K562 (cell line): Measurements from ENCODE around the gene SLC26A6. TPM values are rescaled to one million over a fixed set of nuclear protein-coding genes. Genes with fewer than 3 reads are reported as not detected.

Experiments used
- ATAC-seq: fragments of 200-7000 bp; cut with Tn5 transposase; 3 replicates; pipeline ENCODE4 v1.9.1; 2020; ENCODE audit warnings: moderate library complexity
- BruUV-seq: library from RNA; stranded (reverse); fragments of 400-500 nt; replicated peaks from 2 replicates; lab custom pipeline; 2021; lab: Mats Ljungman, UMichigan
- CTCF ChIA-PET: fragments of 300-600 bp; formaldehyde crosslinking; extraction: SDS; loops from one replicate; lab custom pipeline; 2021; ENCODE audit warnings: low intra/inter-chr PET ratio; lab: Yijun Ruan, JAX
- POLR2A ChIA-PET: fragments of 300-600, 350-650 bp; sonication (Branson Sonifier 250); formaldehyde crosslinking; extraction: SDS; loops from one replicate; lab custom pipeline; 2021; ENCODE audit warnings: antibody characterized with exemption, inconsistent platforms; lab: Yijun Ruan, JAX
- DNase-seq, 4 experiments: peaks; one replicate each; pipeline versions ENCODE4 v3.0.0 to v3.0.0-alpha.2; 2011 to 2018; ENCODE audit warnings: low spot score in 3 of 4, mixed read lengths in 3 of 4; ENCODE audit errors: extremely low read depth in 1 of 4
- FAIRE-seq: peaks from 2 replicates; lab custom pipeline; 2011; peaks lifted over from hg19 to GRCh38; lab: Jason Lieb, UNC
- H2AFZ ChIP-seq: 2 replicates; pipeline ENCODE4 v1.6.0; 2011; ENCODE audit warnings: low read depth, low read length, control low read depth, inconsistent platforms
- H3K27ac ChIP-seq: fragments of 200-600 bp; 3 replicates; pipeline ENCODE4 v1.8.0; 2011; ENCODE audit warnings: low read depth, mild to moderate bottlenecking, control low read depth, inconsistent platforms, low read length, moderate library complexity, mixed read lengths; ENCODE audit errors: extremely low read depth
- H3K27me3 ChIP-seq, 2 experiments: fragments of 300-600 bp in 1 of 2; 2 replicates in 1 of 2; 3 replicates in 1 of 2; pipeline versions ENCODE4 v1.6.0 to v1.8.0; 2011; ENCODE audit warnings: inconsistent platforms in 2 of 2, low read length in 2 of 2, mild to moderate bottlenecking in 1 of 2, mixed read lengths in 1 of 2, moderate library complexity in 1 of 2; ENCODE audit not compliant: control insufficient read depth in 2 of 2, insufficient read depth in 2 of 2
- H3K36me3 ChIP-seq: fragments of 300-600 bp; 3 replicates; pipeline ENCODE4 v1.8.0; 2011; ENCODE audit warnings: mild to moderate bottlenecking, low read length, inconsistent platforms; ENCODE audit not compliant: control insufficient read depth, insufficient read depth
- H3K4me1 ChIP-seq, 2 experiments: fragments of 200-600 bp in 1 of 2; replicated peaks in 1 of 2; 2 replicates in 1 of 2; 3 replicates in 1 of 2; pipeline versions ENCODE4 v1.5.1 to v1.8.0; 2011; ENCODE audit warnings: inconsistent platforms in 2 of 2, low read length in 2 of 2, mild to moderate bottlenecking in 1 of 2, mixed read lengths in 1 of 2, moderate library complexity in 1 of 2; ENCODE audit not compliant: control insufficient read depth in 2 of 2, insufficient read depth in 2 of 2
- H3K4me2 ChIP-seq: 2 replicates; pipeline ENCODE4 v1.6.1; 2011; ENCODE audit warnings: low read length, control low read depth, inconsistent platforms, mixed read lengths; ENCODE audit not compliant: insufficient read depth
- H3K4me3 ChIP-seq: fragments of 200-600 bp; sonication (generic), shearing (Covaris generic); 2 replicates; pipeline ENCODE4 v1.5.1; 2016; ENCODE audit warnings: control low read depth, inconsistent platforms
- H3K79me2 ChIP-seq: fragments of 200-600 bp; 3 replicates; pipeline ENCODE4 v1.8.0; 2011; ENCODE audit warnings: low read length, inconsistent platforms; ENCODE audit not compliant: control insufficient read depth, insufficient read depth
- H3K9ac ChIP-seq, 2 experiments: 2 replicates each; pipeline versions ENCODE4 v1.6.0 to v1.6.1; 2011; ENCODE audit warnings: low read depth in 2 of 2, low read length in 2 of 2, control low read depth in 1 of 2, inconsistent platforms in 1 of 2, mild to moderate bottlenecking in 1 of 2, mixed read lengths in 1 of 2; ENCODE audit not compliant: insufficient read depth in 1 of 2
- H3K9me1 ChIP-seq: one replicate; pipeline ENCODE4 v1.6.0; 2011; ENCODE audit warnings: inconsistent platforms, mild to moderate bottlenecking, low read length, moderate library complexity; ENCODE audit not compliant: control insufficient read depth, insufficient read depth
- H3K9me3 ChIP-seq: replicated peaks from 2 replicates; pipeline ENCODE4 v1.5.1; 2011; ENCODE audit warnings: low read depth, low read length, inconsistent platforms; ENCODE audit not compliant: control insufficient read depth, insufficient read depth
- H4K20me1 ChIP-seq: replicated peaks from 2 replicates; pipeline ENCODE4 v1.6.1; 2011; ENCODE audit warnings: low read length, inconsistent platforms, mixed read lengths; ENCODE audit not compliant: control insufficient read depth, insufficient read depth
- EZH2 ChIP-seq: IDR thresholded peaks from 2 replicates; pipeline ENCODE4 v1.6.1; 2012; ENCODE audit warnings: low read depth, mild to moderate bottlenecking, inconsistent platforms, low read length, borderline replicate concordance
- ILF3 ChIP-seq: fragments of 450-650 bp; IDR thresholded peaks from 2 replicates; pipeline ENCODE4 v1.6.1; 2018; ENCODE audit warnings: antibody characterized with exemption, mild to moderate bottlenecking, moderate library complexity, borderline replicate concordance
- MCM3 ChIP-seq: fragments of 450-650 bp; IDR thresholded peaks from 2 replicates; pipeline ENCODE4 v1.6.1; 2016
- MEIS2 ChIP-seq: fragments of 450-650 bp; IDR thresholded peaks from 2 replicates; pipeline ENCODE4 v1.6.1; 2014; ENCODE audit warnings: mild to moderate bottlenecking; ENCODE audit not compliant: partially characterized antibody
- XRCC3 ChIP-seq: fragments of 450-650 bp; IDR thresholded peaks from 2 replicates; pipeline ENCODE4 v1.6.1; 2017; ENCODE audit warnings: mild to moderate bottlenecking, moderate library complexity
- ZNF24 ChIP-seq: fragments of 450-650 bp; IDR thresholded peaks from 2 replicates; pipeline ENCODE4 v1.6.1; 2016
- WGBS: fragments of 100-300 bp; shearing (Covaris generic); methylation state at CpG from one replicate; pipeline ENCODE4 v1.1.6; 2016; ENCODE audit warnings: low coverage, mixed read lengths; ENCODE audit not compliant: insufficient coverage; ENCODE audit errors: missing lambda C conversion rate; 5-methylcytosine and 5-hydroxymethylcytosine counted together
- in situ Hi-C: fragments of 300-500 bp; cut with MboI; formaldehyde crosslinking; loops from 4 replicates; pipeline ENCODE4 v1.15.0; 2018; ENCODE audit warnings: inconsistent platforms, mixed read lengths
- intact Hi-C: fragments of 100-400 bp; cut with micrococcal nuclease; formaldehyde crosslinking; loops from 2 replicates; pipeline ENCODE4 v1.14.2; 2022
- polyA plus RNA-seq, 8 experiments: library from polyadenylated mRNA; depleted of rRNA in 4 of 8; stranded (reverse) in 5 of 8; unstranded in 3 of 8; fragments of >200 nt; fragmentation: Nextera tagmentation in 2 of 8; fragmentation: Illumina TruSeq in 1 of 8; extraction: Ambion mirVana in 2 of 8; extraction: Trizol in 1 of 8; gene quantifications; 2 replicates each; pipeline versions ENCODE4 v1.2.1 to v1.2.3, GENCODE V29; 2011 to 2014; ENCODE audit warnings: inconsistent platforms in 1 of 8, missing spikeins in 1 of 8
- total RNA-seq, 7 experiments: library from RNA; depleted of rRNA in 6 of 7; stranded (reverse); fragments of >200 nt in 6 of 7; fragmentation: Illumina TruSeq in 2 of 7; extraction: Trizol in 2 of 7; gene quantifications; 2 replicates each; pipeline versions ENCODE4 v1.2.1 to v1.2.3, GENCODE V29; 2011 to 2021; ENCODE audit warnings: low replicate concordance in 1 of 7
- TF ChIP-seq, protein P1 (sequence below): IDR thresholded peaks from 2 replicates; pipeline ENCODE4 v1.6.1; 2012; ENCODE audit warnings: low read depth, low read length, improper control_type of control experiment, borderline replicate concordance
- TF ChIP-seq, protein P2 (sequence below): fragments of 250-450 bp; sonication (Bioruptor Pico); IDR thresholded peaks from 2 replicates; pipeline ENCODE4 v1.4.0; 2020
- TF ChIP-seq, protein P3 (sequence below): sonication (generic); formaldehyde crosslinking; IDR thresholded peaks from 2 replicates; pipeline ENCODE4 v1.8.0; 2022; ENCODE audit warnings: missing genetic modification reagents, mild to moderate bottlenecking, borderline replicate concordance
- TF ChIP-seq, protein P4 (sequence below): sonication (generic); formaldehyde crosslinking; IDR thresholded peaks from 2 replicates; pipeline ENCODE4 v1.8.0; 2023; ENCODE audit warnings: mild to moderate bottlenecking, missing genetic modification reagents
- TF ChIP-seq, protein P5 (sequence below), 2 experiments: fragments of 450-650 bp in 1 of 2; sonication (generic) in 1 of 2; formaldehyde crosslinking in 1 of 2; IDR thresholded peaks in 1 of 2; conservative IDR thresholded peaks in 1 of 2; 2 replicates each; pipeline versions ENCODE4 v1.6.1 to v1.8.1; 2016 to 2023; ENCODE audit warnings: mild to moderate bottlenecking in 2 of 2, moderate library complexity in 2 of 2, inconsistent platforms in 1 of 2, missing genetic modification reagents in 1 of 2
- TF ChIP-seq, protein P6 (sequence below): sonication (generic); formaldehyde crosslinking; IDR thresholded peaks from 2 replicates; pipeline ENCODE4 v1.9.0; 2022; ENCODE audit warnings: mild to moderate bottlenecking, missing genetic modification reagents

Gene SLC26A6
- total and polyA plus RNA-seq, 9 of the 15 experiments (the other 6 are each of a cell fraction or from before 2014, with no cell fraction given) = 2.1 to 27.2 (median 14.8) TPM

DNA sequence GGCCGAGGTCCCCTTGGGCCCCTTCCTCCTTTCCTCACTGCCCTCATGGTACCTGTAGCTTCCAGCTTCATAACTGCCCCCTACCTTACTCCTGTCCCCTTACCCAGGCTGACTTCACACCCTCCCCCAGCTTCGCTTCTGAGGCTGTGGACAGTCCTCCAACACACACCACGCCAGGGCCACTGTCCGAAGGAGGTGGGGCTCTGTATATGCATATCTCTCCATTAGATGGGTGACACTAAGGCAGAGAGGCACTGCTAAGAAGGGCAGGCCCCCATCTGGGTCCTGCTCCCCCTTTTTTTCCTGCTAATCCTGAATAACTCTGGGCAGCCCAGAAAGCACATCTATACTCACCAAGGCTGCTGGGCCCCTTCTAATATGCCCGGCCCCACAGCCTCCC, 39.1 kb downstream of the SLC26A6 start:
- Histone ChIP-seq H3K9ac (no peak overlapping the region), H3K4me3 (no peak overlapping the region), H3K9me3 (no peaks in the 10 kb centered on the region), H3K9me1 (no peaks in the 10 kb centered on the region), H3K36me3 (peaks cover 39% of the 10 kb centered on the region; the same call in 2 of the 3 replicates), H3K4me1 (peaks cover 12 to 47% of the 10 kb centered on the region in 2 experiments; a peak in 4 of 5 replicates), H4K20me1 (no peaks in the 10 kb centered on the region), H2AFZ (no peak overlapping the region), H3K27ac (peak overlapping the region; percentile 39; the same call in 2 of the 3 replicates), H3K79me2 (no peaks in the 10 kb centered on the region), H3K27me3 (peaks cover 0 to 9% of the 10 kb centered on the region in 2 experiments; a peak in 2 of 5 replicates), H3K4me2 (0 out of 2 replicates have a peak overlapping the region, but pooled peaks have one; percentile 8)
- POLR2A ChIA-PET = interaction anchor here (0.6 to 0.7 kb wide), 3 partner anchors 19 to 145 kb away, joined by 3 to 5 read pairs (median 3); no protein-coding TSS in a partner anchor
- FAIRE-seq (no peak), DNase-seq (peak in 1 of 4 experiments; percentile 8), ATAC-seq (peak; percentile 24; the same call in 2 of the 3 replicates)
- CTCF ChIA-PET = no interaction called here
- BruUV-seq = no TSS peak
- WGBS = 42% methylated on average over 4 of the region's 5 CpGs
- in situ Hi-C loops = no loop called here
- intact Hi-C loops = no loop called here
- TF ChIP-seq MCM3 (no peak), EZH2 (no peak), ILF3 (no peak), MEIS2 (no peak), ZNF24 (no peak), XRCC3 (no peak)
- TF ChIP-seq, protein P1, sequence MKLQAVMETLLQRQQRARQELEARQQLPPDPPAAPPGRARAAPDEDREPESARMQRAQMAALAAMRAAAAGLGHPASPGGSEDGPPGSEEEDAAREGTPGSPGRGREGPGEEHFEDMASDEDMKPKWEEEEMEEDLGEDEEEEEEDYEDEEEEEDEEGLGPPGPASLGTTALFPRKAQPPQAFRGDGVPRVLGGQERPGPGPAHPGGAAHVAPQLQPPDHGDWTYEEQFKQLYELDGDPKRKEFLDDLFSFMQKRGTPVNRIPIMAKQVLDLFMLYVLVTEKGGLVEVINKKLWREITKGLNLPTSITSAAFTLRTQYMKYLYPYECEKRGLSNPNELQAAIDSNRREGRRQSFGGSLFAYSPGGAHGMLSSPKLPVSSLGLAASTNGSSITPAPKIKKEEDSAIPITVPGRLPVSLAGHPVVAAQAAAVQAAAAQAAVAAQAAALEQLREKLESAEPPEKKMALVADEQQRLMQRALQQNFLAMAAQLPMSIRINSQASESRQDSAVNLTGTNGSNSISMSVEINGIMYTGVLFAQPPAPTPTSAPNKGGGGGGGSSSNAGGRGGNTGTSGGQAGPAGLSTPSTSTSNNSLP = no peak
- TF ChIP-seq, protein P2, sequence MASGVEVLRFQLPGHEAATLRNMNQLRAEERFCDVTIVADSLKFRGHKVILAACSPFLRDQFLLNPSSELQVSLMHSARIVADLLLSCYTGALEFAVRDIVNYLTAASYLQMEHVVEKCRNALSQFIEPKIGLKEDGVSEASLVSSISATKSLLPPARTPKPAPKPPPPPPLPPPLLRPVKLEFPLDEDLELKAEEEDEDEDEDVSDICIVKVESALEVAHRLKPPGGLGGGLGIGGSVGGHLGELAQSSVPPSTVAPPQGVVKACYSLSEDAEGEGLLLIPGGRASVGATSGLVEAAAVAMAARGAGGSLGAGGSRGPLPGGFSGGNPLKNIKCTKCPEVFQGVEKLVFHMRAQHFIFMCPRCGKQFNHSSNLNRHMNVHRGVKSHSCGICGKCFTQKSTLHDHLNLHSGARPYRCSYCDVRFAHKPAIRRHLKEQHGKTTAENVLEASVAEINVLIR = no peak
- TF ChIP-seq, protein P3, sequence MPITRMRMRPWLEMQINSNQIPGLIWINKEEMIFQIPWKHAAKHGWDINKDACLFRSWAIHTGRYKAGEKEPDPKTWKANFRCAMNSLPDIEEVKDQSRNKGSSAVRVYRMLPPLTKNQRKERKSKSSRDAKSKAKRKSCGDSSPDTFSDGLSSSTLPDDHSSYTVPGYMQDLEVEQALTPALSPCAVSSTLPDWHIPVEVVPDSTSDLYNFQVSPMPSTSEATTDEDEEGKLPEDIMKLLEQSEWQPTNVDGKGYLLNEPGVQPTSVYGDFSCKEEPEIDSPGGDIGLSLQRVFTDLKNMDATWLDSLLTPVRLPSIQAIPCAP (CRISPR knock-in tag) = no peak
- TF ChIP-seq, protein P4, sequence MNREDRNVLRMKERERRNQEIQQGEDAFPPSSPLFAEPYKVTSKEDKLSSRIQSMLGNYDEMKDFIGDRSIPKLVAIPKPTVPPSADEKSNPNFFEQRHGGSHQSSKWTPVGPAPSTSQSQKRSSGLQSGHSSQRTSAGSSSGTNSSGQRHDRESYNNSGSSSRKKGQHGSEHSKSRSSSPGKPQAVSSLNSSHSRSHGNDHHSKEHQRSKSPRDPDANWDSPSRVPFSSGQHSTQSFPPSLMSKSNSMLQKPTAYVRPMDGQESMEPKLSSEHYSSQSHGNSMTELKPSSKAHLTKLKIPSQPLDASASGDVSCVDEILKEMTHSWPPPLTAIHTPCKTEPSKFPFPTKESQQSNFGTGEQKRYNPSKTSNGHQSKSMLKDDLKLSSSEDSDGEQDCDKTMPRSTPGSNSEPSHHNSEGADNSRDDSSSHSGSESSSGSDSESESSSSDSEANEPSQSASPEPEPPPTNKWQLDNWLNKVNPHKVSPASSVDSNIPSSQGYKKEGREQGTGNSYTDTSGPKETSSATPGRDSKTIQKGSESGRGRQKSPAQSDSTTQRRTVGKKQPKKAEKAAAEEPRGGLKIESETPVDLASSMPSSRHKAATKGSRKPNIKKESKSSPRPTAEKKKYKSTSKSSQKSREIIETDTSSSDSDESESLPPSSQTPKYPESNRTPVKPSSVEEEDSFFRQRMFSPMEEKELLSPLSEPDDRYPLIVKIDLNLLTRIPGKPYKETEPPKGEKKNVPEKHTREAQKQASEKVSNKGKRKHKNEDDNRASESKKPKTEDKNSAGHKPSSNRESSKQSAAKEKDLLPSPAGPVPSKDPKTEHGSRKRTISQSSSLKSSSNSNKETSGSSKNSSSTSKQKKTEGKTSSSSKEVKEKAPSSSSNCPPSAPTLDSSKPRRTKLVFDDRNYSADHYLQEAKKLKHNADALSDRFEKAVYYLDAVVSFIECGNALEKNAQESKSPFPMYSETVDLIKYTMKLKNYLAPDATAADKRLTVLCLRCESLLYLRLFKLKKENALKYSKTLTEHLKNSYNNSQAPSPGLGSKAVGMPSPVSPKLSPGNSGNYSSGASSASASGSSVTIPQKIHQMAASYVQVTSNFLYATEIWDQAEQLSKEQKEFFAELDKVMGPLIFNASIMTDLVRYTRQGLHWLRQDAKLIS (CRISPR knock-in tag) = no peak
- TF ChIP-seq, protein P5, sequence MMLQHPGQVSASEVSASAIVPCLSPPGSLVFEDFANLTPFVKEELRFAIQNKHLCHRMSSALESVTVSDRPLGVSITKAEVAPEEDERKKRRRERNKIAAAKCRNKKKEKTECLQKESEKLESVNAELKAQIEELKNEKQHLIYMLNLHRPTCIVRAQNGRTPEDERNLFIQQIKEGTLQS (IDR thresholded peaks at IDR 0.05) = no peak
- TF ChIP-seq, protein P5 (CRISPR knock-in tag; conservative IDR thresholded peaks at IDR 0.05) = no peak
- TF ChIP-seq, protein P6, sequence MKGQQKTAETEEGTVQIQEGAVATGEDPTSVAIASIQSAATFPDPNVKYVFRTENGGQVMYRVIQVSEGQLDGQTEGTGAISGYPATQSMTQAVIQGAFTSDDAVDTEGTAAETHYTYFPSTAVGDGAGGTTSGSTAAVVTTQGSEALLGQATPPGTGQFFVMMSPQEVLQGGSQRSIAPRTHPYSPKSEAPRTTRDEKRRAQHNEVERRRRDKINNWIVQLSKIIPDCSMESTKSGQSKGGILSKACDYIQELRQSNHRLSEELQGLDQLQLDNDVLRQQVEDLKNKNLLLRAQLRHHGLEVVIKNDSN (CRISPR knock-in tag) = no peak
